Ramos (cell line): ENCODE data around the gene ANKRD7.
"Not testable (repeated sequence)": the region's sequence is repeated elsewhere in the genome, so short reads cannot be mapped to it uniquely, and the experiment has no call there.

ENCODE experiments used
- in situ Hi-C: fragments of 300-500 bp; cut with MboI; formaldehyde crosslinking; loops from one replicate; pipeline ENCODE4 v1.14.3; 2022; ENCODE audit warnings: low sequenced_read_pairs; ENCODE audit not compliant: unreplicated experiment

ANKRD7 gene

DNA sequence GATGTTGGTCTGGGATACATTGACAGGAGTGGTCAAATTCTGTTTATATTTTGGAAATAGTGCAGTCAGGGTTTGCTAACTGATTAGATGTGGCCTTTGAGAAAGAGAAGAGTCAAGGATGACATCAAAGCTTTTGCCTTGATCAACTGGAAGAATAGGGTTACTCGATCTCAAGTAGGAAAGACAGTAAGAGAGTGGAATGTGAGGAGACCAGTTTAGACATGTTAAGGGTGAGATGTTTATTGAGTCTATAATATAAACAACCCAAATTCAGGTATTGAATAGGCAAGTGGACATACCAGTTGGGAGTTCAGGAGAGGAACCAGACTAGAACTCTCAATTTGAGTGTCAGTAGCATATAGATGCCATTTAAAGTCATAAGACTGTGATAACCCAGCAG, 1.9 kb upstream of the ANKRD7 start:
- in situ Hi-C loops, result no loop called here

DNA sequence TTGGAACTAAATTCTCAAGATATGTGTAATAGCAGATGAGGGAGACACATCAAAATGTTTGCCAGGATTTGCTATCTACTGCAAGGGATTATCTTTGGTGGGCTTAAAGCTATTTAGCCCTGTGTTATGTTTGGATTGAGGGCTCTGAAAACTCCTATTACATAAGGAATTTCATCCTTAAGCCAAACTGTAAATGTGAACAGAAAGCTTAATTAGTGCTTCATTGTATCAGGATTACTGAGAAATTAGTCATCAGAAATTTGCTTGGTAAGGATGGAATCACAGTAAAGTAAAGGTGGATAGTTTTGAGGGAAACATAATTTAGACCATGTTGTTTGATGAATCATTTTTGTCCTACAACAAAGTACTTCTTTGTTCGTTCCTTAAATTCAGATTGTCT, 8.3 kb downstream of the ANKRD7 start:
- in situ Hi-C loops, result no loop called here

DNA sequence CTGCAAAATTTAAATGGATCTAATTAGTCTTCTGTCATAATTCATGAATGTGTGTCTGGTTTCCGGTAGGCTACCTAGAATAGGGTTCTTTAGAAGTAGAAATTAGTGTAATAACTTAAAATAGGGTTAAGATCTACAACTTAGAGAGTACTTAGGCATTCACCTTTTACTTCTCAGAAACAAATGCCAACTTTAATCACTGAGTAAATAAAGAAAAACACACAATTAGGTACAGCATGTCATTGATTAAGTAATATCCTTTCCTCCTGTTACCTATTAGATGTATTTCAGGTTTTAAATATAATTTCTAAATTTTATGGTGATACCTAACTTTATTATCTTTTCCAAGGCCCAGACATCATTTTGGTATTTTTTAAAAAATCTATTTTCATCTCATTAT, 9.3 kb downstream of the ANKRD7 start:
- in situ Hi-C loops, result no loop called here

DNA sequence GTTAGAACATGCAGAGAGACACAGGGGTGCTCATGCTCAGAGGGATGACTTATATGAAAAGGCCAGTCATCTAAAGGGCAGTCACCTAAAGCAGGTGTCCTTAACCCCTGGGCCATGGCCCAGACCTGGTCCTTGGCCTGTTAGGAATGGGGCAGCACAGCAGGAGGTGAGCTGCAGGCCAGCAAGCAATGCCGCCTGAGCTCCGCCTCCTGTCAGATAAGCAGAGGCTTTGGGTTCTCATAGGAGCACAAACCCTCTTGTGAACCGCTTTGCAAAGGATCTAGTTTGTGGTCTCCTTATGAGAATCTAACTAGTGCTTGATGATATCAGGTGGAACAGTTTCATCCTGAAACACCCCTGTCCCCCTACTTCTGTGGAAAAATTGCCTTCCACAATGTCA, 14.5 kb downstream of the ANKRD7 start:
- in situ Hi-C loops, result no loop called here

DNA sequence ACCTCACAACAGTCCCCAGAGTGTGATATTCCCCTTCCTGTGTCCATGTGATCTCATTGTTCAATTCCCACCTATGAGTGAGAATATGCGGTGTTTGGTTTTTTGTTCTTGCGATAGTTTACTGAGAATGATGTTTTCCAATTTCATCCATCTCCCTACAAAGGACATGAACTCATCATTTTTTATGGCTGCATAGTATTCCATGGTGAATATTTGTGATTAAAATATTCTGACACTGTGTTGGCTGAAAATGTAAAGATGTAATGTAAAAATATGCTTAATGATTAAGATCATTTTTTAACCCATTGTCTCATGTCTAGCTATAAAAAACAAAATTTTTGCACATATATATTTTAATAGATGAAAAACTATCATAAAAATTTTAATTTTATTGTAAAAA, 15.8 kb downstream of the ANKRD7 start:
- in situ Hi-C loops, result not testable (repeated sequence)

DNA sequence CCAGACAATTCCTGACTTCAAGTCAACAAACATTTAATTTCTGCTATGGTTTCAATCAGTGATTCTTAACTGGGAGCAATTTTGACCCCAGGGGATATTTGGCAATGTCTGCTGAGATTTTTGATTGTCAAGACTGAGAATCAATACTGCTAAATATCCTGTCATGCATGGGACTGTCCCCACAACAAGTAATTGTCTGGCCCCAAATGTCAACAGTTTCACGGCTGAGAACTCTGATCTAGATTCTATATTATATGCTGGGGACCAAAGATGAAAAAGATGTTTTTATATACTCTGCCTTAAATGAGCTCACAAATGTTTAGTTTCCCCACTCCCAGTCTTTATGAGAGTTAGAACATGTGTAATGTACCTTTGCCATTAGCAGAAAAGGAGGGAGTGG, 19.2 kb downstream of the ANKRD7 start:
- in situ Hi-C loops, result no loop called here

DNA sequence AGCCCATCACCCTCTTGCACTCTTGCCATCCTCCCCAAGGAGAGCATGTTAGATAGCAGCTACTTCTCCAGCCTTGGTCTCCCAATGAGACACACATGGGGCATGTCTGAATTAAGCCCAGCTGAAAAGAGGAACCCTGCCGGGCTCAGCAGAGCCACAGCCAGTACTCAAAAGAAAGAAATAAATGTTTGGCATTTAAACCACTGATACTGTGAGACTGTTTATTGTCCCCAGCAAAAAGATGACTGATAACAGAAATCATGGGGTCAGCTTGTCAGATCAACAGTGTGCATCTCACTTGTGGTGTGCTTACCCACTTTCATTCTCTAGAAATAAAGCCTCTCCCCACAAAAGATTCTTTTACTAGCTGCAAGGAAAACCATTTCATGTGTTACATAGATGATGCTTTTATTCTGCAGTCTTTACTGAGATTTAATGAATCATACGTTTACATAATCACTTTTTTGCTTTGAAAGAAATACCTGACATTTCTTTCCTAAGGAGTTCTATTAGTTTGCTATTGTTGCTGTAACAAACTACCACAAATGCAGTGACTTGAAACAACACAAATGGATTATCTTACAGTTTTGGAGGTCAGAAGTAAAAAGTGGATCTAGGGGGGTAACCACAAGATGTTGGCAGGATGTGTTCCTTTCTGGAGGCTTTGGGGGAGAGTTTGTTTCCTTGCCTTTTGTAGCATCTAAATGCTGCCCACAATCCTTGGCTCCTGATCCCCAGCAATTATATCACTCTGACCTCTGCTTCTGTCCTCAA, 20.9 kb downstream of the ANKRD7 start:
- in situ Hi-C loops, result no loop called here

DNA sequence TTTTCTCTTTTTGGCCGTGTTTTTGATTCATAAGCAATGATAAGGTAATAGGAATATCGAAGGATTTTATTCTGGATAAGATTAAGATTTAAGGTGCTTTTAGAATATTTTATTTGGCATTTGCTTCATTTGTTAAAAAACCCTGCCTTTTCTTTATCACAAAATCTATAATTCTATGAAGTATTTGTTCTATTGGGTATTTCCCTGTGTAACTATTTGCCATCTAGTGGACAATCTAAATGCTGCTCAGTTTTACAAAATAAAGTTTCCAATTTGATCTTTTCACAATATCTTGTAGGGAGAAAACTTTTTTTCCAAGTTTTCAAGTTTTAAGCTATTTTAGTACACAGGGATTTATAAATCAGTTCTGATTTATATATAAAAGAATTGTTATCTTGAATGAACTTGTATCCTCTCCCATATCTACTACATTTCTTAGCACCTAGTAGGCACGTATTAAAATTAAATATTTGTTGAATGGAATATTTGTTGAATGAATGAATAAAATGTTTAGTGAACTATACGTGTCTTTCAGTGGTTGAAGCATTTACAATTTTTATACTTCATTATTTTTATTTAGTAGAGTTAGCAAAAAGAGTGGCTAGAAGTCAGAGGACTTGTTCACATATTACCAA, 26.5 kb downstream of the ANKRD7 start:
- in situ Hi-C loops, result no loop called here

DNA sequence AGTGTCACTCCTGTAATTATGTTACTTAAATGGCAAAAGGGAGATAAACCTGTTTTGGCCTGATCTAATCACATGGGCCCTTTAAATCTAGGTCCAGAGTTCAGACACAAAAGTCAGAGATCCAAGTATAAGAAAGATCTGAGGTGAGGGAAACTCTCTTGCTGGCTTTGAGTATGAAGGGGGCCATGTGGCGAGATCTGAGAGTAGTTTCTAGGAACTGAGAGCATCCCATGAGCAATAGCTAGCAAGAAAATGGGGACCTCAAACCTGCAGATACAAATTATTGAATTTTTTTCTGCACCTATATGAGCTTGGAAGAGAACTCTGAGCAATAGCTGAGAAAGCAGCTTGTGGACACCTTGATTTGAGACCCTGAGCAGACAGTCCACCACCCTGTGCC, 27.6 kb downstream of the ANKRD7 start:
- in situ Hi-C loops, result no loop called here

DNA sequence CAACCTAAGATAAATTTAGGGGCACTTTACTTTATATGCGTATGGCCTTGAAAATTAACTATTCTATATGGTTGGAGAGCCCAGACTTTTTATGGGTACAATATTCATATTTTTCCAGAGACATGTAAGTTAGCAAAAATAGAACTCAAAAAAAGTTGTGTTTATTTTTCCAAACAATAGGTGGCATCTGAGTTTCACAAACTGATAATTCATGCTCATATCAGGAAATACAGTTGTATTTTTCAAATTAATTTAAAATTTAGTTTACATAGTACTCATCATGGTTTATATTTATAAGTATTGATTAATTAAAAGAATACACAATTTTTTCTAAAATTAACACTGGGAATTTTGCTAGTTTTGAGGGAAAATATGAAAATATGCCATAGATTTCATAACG, 34.6 kb downstream of the ANKRD7 start:
- in situ Hi-C loops, result no loop called here

DNA sequence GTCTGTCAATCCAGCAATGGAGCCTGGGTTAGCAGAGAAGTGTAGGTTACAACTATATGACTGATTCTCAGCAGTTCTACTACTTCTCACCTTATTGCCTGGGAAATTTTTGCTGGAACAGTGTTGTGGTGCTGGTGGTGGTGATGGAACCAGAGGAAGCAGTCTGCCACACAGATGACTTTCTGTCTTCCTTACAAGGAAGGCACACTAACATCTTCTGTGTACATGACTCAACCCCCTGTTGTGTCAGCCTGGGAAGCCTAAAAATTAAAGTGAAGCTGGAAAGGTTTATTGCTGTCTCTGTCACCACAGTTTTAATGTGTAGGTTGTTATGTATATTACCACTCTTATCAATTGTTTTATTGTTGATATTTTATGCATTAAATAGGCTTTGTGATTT, 40.3 kb downstream of the ANKRD7 start:
- in situ Hi-C loops, result no loop called here

DNA sequence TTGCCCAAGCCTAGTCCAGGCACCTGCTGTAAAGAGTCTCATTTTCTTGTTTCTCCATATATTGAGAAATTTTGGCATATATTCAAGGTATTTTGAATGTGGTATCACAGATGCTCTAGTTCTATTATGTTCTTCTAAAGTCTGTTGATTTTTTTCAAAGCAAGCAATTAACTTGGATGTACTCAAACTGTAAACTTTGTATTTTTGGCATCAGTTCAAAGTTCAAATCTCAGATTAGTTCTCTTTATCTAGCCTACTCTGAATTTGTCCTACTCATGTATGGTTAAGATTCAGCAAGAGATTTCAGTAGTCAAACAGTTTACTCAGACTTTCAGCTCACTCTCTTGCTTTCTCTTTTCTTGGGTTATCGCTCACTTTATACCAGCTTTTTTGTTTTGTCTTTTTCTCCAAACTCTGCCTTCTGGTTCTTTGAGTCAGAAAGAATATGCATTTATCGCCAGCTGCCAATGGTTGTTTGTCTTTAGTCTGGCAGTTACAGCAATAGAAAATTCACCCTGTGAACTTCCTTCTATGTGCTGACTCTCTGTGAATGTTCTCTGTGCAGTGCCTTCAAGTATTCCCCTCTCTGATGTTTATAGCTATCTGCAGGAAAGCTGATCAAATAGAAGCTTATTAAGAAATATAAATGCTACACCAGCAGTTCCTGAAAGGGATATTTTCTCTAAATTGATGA, 56.0 kb downstream of the ANKRD7 start:
- in situ Hi-C loops, result no loop called here

DNA sequence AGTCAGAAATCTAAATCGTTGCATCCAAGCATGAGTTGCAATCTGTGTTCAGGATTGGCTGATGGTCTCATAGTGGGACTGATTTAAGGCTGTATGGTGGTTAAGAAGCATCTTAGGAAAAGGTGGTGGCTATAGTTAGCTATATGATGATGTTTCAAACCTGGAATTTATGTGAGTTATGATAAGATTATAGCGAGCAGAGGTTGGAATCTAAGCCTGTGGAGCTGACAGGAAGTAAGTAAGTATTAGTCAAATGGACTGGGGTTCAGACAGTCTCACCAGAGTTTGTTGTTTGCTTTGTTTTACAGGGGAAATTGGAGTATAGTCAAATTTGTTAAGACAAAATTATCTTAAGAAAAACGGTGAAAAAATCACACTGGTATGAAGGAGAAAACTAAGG, 56.7 kb downstream of the ANKRD7 start:
- in situ Hi-C loops, result no loop called here

DNA sequence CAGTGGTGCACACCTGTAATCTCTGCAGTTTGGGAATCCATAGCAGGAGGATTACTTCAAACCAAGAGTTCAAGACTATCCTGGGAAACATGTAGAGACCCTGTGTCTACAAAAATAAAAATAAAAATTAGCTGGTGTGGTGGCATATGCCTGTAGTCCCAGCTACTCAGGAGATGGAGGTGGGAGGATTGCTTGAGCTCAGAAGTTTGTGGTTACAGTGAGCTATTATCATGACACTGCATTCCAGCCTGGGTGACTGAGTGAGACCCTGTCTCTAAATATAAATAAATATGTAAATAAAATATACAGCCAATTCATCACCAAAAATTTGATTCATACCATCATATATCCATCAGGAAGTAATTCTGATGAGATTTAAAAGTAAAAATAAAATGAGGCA, 60.9 kb downstream of the ANKRD7 start:
- in situ Hi-C loops, result no loop called here

DNA sequence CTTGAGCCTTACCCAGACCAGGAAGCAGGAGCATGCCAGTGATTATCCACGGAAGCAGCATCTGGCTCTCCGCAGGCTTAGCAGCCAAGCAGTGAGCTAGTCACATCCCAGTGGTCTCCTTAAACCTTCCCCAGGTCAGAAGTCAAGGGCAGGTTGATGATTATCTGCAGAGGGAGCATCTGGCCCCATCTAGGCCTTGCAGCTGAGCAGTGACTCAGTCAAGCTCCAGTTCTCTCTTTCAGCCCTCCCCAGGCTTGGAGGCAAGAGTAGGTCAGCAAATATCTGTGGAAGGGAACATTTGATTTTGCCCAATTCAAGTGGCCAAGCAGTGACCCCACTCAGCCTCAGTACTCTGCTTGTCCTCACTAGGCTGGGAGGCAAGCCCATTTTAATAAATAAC, 61.6 kb downstream of the ANKRD7 start:
- in situ Hi-C loops, result no loop called here

DNA sequence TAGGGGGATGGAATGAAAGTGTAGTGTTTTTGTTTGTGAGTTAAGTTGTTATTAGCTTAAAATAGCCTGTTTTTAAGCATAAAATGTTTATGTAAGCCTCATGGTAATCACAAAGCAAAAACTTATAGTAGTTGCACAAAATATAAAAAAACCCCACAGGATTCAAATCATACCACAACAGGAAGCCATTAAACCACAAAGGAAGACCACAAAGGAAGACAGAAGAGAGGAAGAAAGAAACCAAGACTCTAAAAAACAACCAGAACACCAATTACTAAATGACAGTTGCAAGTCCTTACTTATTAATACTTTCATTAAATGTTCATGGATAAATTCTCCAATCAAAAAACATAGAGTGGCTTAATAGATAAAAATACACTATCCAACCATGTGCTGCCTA, 63.6 kb downstream of the ANKRD7 start:
- in situ Hi-C loops, result no loop called here

DNA sequence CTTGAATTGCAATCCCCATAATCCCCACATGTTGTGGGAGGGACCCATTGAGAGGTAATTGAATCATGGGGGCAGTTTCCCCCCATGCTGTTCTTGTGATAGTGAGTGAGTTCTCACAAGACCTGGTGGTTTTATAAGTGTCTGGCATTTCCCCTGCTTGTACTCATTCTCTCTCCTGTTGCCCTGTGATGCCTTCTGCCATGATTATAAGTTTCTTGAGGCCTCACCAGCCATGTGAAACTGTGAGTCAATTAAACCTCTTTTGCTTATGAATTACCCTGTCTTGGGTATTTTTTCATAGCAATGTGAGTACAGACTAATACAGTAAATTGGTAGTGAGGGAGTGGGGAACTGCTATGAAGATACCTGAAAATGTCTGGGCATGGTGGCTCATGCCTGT, 65.0 kb downstream of the ANKRD7 start:
- in situ Hi-C loops, result no loop called here
